ENCODE results near the gene TTLL1. TPM values are rescaled to one million over a fixed set of nuclear protein-coding genes. Genes with fewer than 3 reads are reported as not detected.
A peak's percentile ranks its signal among the peaks of the same experiment; 100 is the strongest.

TTLL1 gene
- 1 to 10 TPM; 1.1 to 4.3 TPM for total RNA-seq

DNA sequence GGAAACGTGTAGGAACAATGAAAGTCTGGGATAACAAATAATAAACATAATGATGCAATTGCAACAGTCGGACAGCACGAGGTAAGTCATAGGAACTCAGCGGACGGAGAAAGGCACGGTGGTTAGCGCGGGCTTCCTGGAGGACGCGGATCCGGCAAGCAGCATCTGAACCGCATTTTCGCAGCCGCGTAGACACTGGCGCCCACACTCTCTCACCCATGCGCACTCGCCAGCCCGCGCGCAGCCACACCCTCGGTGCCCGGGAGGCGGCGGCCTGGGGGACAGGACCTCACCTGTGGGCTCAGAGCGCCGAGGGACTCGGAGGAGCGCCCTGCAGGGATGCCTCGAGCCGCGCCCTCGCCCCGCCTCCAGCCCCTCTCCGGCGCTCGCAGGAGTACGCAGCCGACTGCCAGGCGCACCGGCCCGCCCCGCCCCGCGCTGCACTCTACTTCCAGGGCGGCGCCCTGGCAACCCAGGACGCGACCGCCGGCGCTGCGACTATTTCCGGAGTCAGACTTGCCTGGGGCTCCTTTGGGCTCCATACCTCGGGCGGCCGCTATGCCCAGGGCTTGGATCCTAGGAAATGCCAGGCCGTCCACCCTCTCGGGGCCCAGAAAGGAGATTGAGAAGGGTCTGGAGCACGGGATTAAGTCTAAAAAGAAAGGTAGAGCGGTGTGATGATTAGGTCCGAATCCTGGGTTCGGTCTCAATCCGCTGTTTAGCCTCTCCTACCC is at the start of gene TTLL1:
Gene TTLL1, minus strand, starts transcription at position 408 of the 734 bp plus-strand sequence. CDS start 13,805 bp downstream, outside the sequence.
- ATAC-seq (ENCODE audit: insufficient number of reproducible peaks, low FRiP score, low read depth), result no peak
- Histone ChIP-seq H3K27me3 (replicated peaks; ENCODE audit: insufficient read depth) (no peaks in the 10 kb centered on the region), H3K36me3 (no peaks in the 10 kb centered on the region), H3K27ac (no peak within 1 kb of the TSS), H3K4me1 (ENCODE audit: control insufficient read depth in 1 of 2, low read depth in 2 of 2) (peaks cover 3 to 7% of the 10 kb centered on the region in 2 donors), H3K9me3 (no peaks in the 10 kb centered on the region), H3K4me3 (peak within 1 kb of the TSS; percentile 78)
- TF ChIP-seq, protein P1, sequence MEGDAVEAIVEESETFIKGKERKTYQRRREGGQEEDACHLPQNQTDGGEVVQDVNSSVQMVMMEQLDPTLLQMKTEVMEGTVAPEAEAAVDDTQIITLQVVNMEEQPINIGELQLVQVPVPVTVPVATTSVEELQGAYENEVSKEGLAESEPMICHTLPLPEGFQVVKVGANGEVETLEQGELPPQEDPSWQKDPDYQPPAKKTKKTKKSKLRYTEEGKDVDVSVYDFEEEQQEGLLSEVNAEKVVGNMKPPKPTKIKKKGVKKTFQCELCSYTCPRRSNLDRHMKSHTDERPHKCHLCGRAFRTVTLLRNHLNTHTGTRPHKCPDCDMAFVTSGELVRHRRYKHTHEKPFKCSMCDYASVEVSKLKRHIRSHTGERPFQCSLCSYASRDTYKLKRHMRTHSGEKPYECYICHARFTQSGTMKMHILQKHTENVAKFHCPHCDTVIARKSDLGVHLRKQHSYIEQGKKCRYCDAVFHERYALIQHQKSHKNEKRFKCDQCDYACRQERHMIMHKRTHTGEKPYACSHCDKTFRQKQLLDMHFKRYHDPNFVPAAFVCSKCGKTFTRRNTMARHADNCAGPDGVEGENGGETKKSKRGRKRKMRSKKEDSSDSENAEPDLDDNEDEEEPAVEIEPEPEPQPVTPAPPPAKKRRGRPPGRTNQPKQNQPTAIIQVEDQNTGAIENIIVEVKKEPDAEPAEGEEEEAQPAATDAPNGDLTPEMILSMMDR (IDR thresholded peaks at IDR 0.05), result peak; percentile 18
- DNase-seq (ENCODE audit: low spot score), result peak; percentile 43

- DNase-seq (ENCODE audit: low spot score), result no peak
- no peaks in the 10 kb centered on the region for H3K9me3 ChIP-seq
- no peak overlapping the region for H3K27ac ChIP-seq
- peaks cover 12% of the 10 kb centered on the region for H3K36me3 ChIP-seq
- ATAC-seq (ENCODE audit: insufficient number of reproducible peaks, low FRiP score, low read depth), result no peak
- no peak overlapping the region for H3K4me3 ChIP-seq
- H3K4me1 ChIP-seq (ENCODE audit: control insufficient read depth in 1 of 2, low read depth in 2 of 2), result peaks cover 0 to 14% of the 10 kb centered on the region in 2 donors
- no peaks in the 10 kb centered on the region for H3K27me3 ChIP-seq (replicated peaks; ENCODE audit: insufficient read depth)
- TF ChIP-seq, protein P1 (IDR thresholded peaks at IDR 0.05), result no peak
Measured at GRCh38 chr22:43136801-43137200, 47.6 kb upstream of the TTLL1 start.

GRCh38 chr22:43136255-43136654 is 47.1 kb upstream of the TTLL1 start:
- DNase-seq (ENCODE audit: low spot score), result no peak
- no peak overlapping the region for H3K27ac ChIP-seq
- no peak for ATAC-seq (ENCODE audit: insufficient number of reproducible peaks, low FRiP score, low read depth)
- H3K4me1 ChIP-seq (ENCODE audit: control insufficient read depth in 1 of 2, low read depth in 2 of 2), result peaks cover 0 to 14% of the 10 kb centered on the region in 2 donors
- TF ChIP-seq, protein P1 (IDR thresholded peaks at IDR 0.05), result peak; percentile 33
- no peaks in the 10 kb centered on the region for H3K9me3 ChIP-seq
- no peaks in the 10 kb centered on the region for H3K27me3 ChIP-seq (replicated peaks; ENCODE audit: insufficient read depth)
- H3K36me3 ChIP-seq, result peaks cover 12% of the 10 kb centered on the region
- H3K4me3 ChIP-seq, result no peak overlapping the region

DNA sequence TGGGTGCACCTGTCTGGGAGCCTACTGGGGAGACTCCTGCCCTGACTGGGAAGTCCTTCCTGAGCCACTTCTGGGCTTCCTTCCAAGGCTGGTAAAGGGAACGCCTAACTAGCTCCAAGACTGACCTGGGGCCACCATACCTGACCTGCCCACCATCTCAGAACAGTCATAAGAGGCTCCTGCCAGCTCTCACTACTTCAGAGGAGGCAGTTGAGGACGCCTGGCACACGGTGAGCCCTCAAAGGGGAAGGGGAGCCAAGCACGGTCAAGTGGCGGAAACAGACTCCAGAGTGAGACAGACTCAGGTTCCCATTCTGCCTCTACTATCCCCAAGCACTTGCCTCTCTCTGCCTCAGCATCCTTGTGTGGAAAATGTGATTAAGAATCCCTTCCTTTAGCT is 46.4 kb upstream of the TTLL1 start:
- Histone ChIP-seq H3K27ac (no peak overlapping the region), H3K36me3 (peaks cover 12% of the 10 kb centered on the region), H3K4me1 (ENCODE audit: control insufficient read depth in 1 of 2, low read depth in 2 of 2) (peaks cover 0 to 18% of the 10 kb centered on the region in 2 donors), H3K9me3 (no peaks in the 10 kb centered on the region), H3K4me3 (no peak overlapping the region), H3K27me3 (replicated peaks; ENCODE audit: insufficient read depth) (no peaks in the 10 kb centered on the region)
- DNase-seq (ENCODE audit: low spot score), result no peak
- TF ChIP-seq, protein P1 (IDR thresholded peaks at IDR 0.05), result no peak
- no peak for ATAC-seq (ENCODE audit: insufficient number of reproducible peaks, low FRiP score, low read depth)

GRCh38 chr22:43134553-43134952 is 45.4 kb upstream of the TTLL1 start:
- TF ChIP-seq, protein P1 (IDR thresholded peaks at IDR 0.05), result no peak

More at GRCh38 chr22:43134553-43134952, 45.4 kb upstream of the TTLL1 start:
- H3K27me3 ChIP-seq (replicated peaks; ENCODE audit: insufficient read depth), result no peaks in the 10 kb centered on the region
- no peak overlapping the region for H3K4me3 ChIP-seq
- peaks cover 7% of the 10 kb centered on the region for H3K36me3 ChIP-seq
- H3K4me1 ChIP-seq (ENCODE audit: control insufficient read depth in 1 of 2, low read depth in 2 of 2), result peaks cover 0 to 18% of the 10 kb centered on the region in 2 donors
- DNase-seq (ENCODE audit: low spot score), result no peak
- ATAC-seq (ENCODE audit: insufficient number of reproducible peaks, low FRiP score, low read depth), result no peak
- H3K27ac ChIP-seq, result no peak overlapping the region
- H3K9me3 ChIP-seq, result no peaks in the 10 kb centered on the region

All from thoracic aorta (tissue), 2 donors.